NCI-H524 (cell line): Measurements from ENCODE around the gene GSN.
A peak's percentile ranks its signal among the peaks of the same experiment; 100 is the strongest.

ENCODE experiments used
- DNase-seq, 2 experiments: peaks; one replicate each; lab custom pipeline; 2025; lab: John Stamatoyannopoulos, UW

GSN gene

GRCh38 chr9:121267689-121268597 is at the start of gene GSN:
TSS of gene GSN (plus strand) at chr9:121268162. CDS start at chr9:121301972, 33,810 bp downstream.
- DNase-seq: peak; percentile 36 to 58

GRCh38 chr9:121218357-121219027 is 49.5 kb upstream of the GSN start:
- DNase-seq: no peak

GRCh38 chr9:121219530-121219929 is 48.4 kb upstream of the GSN start:
- DNase-seq: no peak

- no peak for DNase-seq
Measured at GRCh38 chr9:121220996-121221663, 46.8 kb upstream of the GSN start.

- DNase-seq: no peak
Measured at GRCh38 chr9:121221664-121222055, 46.3 kb upstream of the GSN start.

- DNase-seq: peak; percentile 35 to 71
Measured at GRCh38 chr9:121222524-121223171, 45.3 kb upstream of the GSN start.

GRCh38 chr9:121225240-121225639 is 42.7 kb upstream of the GSN start:
- DNase-seq: peak; percentile 80 to 88

GRCh38 chr9:121226175-121226574 is 41.8 kb upstream of the GSN start:
- no peak for DNase-seq

GRCh38 chr9:121227862-121228261 is 40.1 kb upstream of the GSN start:
- DNase-seq: no peak

- DNase-seq: no peak
Measured at GRCh38 chr9:121230256-121230655, 37.7 kb upstream of the GSN start.

- no peak for DNase-seq
Measured at GRCh38 chr9:121232251-121232650, 35.7 kb upstream of the GSN start.

- no peak for DNase-seq
Measured at GRCh38 chr9:121233906-121234831, 33.8 kb upstream of the GSN start.

- no peak for DNase-seq
Measured at GRCh38 chr9:121234832-121235161, 33.2 kb upstream of the GSN start.

- DNase-seq: no peak
Measured at GRCh38 chr9:121235512-121235911, 32.5 kb upstream of the GSN start.

- DNase-seq: no peak
Measured at GRCh38 chr9:121237916-121238315, 30.0 kb upstream of the GSN start.

GRCh38 chr9:121239071-121239470 is 28.9 kb upstream of the GSN start:
- no peak for DNase-seq

- DNase-seq: no peak
Measured at GRCh38 chr9:121239851-121240250, 28.1 kb upstream of the GSN start.

GRCh38 chr9:121240472-121241135 is 27.4 kb upstream of the GSN start:
- DNase-seq: no peak

GRCh38 chr9:121242219-121242958 is 25.6 kb upstream of the GSN start:
- DNase-seq: no peak

GRCh38 chr9:121242959-121243346 is 25.0 kb upstream of the GSN start:
- no peak for DNase-seq
